GM23338 (cell line): ENCODE results near the gene THBS2. TPM values are rescaled to one million over a fixed set of nuclear protein-coding genes. Genes with fewer than 3 reads are reported as not detected.

Experiments
- ATAC-seq: fragments of 200-7000 bp; cut with Tn5 transposase; 3 replicates; pipeline ENCODE4 v1.9.1; 2020
- DNase-seq: peaks from one replicate; pipeline ENCODE4 v3.0.0-alpha.2; 2015; ENCODE audit warnings: low spot score
- H2AFZ ChIP-seq: fragments of 200-600 bp; sonication (generic); 2 replicates; pipeline ENCODE4 v1.8.0; 2016; ENCODE audit warnings: antibody characterized with exemption, mild to moderate bottlenecking, moderate library complexity
- H3F3A ChIP-seq: fragments of 200-600 bp; sonication (generic); replicated peaks from 2 replicates; pipeline ENCODE4 v1.8.0; 2017; ENCODE audit warnings: antibody characterized with exemption, mixed run types, low read depth
- H3K27ac ChIP-seq: fragments of 200-600 bp; sonication (generic); 2 replicates; pipeline ENCODE4 v1.6.1; 2016; ENCODE audit warnings: low read depth
- H3K27me3 ChIP-seq: fragments of 200-600 bp; sonication (generic); 2 replicates; pipeline ENCODE4 v1.8.0; 2016; ENCODE audit warnings: mild to moderate bottlenecking, mixed run types, moderate library complexity; ENCODE audit not compliant: insufficient read depth
- H3K36me3 ChIP-seq: fragments of 200-600 bp; sonication (generic); 2 replicates; pipeline ENCODE4 v1.8.0; 2016; ENCODE audit warnings: mild to moderate bottlenecking; ENCODE audit not compliant: insufficient read depth
- H3K4me1 ChIP-seq: fragments of 200-600 bp; sonication (generic); 2 replicates; pipeline ENCODE4 v1.8.0; 2016; ENCODE audit warnings: mild to moderate bottlenecking, moderate library complexity; ENCODE audit not compliant: insufficient read depth
- H3K4me2 ChIP-seq: fragments of 200-600 bp; sonication (generic); 2 replicates; pipeline ENCODE4 v1.7.1; 2017; ENCODE audit warnings: mixed run types
- H3K4me3 ChIP-seq: fragments of 200-600 bp; sonication (generic); 2 replicates; pipeline ENCODE4 v1.6.1; 2016; ENCODE audit warnings: mixed run types
- H3K79me2 ChIP-seq: fragments of 200-600 bp; sonication (generic); replicated peaks from 2 replicates; pipeline ENCODE4 v1.8.0; 2017; ENCODE audit warnings: mild to moderate bottlenecking; ENCODE audit not compliant: insufficient read depth
- H3K9me2 ChIP-seq: fragments of 200-600 bp; sonication (generic); 2 replicates; pipeline ENCODE4 v1.8.0; 2017; ENCODE audit not compliant: insufficient read depth
- H4K20me1 ChIP-seq: fragments of 200-600 bp; sonication (generic); replicated peaks from 2 replicates; pipeline ENCODE4 v1.8.0; 2017; ENCODE audit warnings: mild to moderate bottlenecking; ENCODE audit not compliant: insufficient read depth
- H3K27ac Mint-ChIP-seq: 2 replicates; pipeline ENCODE4 v1.8.0; 2020; ENCODE audit warnings: inconsistent platforms, mild to moderate bottlenecking, moderate library complexity, mixed read lengths
- H3K27me3 Mint-ChIP-seq: 3 replicates; pipeline ENCODE4 v1.8.0; 2022; ENCODE audit warnings: low read depth, mild to moderate bottlenecking, moderate library complexity, mixed read lengths, inconsistent platforms; ENCODE audit not compliant: insufficient read depth, poor library complexity
- H3K36me3 Mint-ChIP-seq: 3 replicates; pipeline ENCODE4 v1.8.0; 2021; ENCODE audit warnings: low read depth, mild to moderate bottlenecking, inconsistent platforms, moderate library complexity, mixed read lengths
- H3K4me1 Mint-ChIP-seq: 3 replicates; pipeline ENCODE4 v1.8.0; 2020; ENCODE audit warnings: mild to moderate bottlenecking, inconsistent platforms, mixed read lengths
- H3K4me3 Mint-ChIP-seq: 3 replicates; pipeline ENCODE4 v1.8.0; 2021; ENCODE audit warnings: moderate library complexity, mild to moderate bottlenecking, inconsistent platforms, mixed read lengths
- H3K9me3 Mint-ChIP-seq: 3 replicates; pipeline ENCODE4 v1.8.0; 2020; ENCODE audit warnings: moderate library complexity, mild to moderate bottlenecking, inconsistent platforms, mixed read lengths
- CREB1 ChIP-seq: fragments of 250-450 bp; sonication (Bioruptor Pico); IDR thresholded peaks from 2 replicates; pipeline ENCODE4 v1.5.0; 2020; ENCODE audit warnings: low read depth, mild to moderate bottlenecking, moderate library complexity
- ETS1 ChIP-seq: IDR thresholded peaks from 2 replicates; pipeline ENCODE4 v1.6.1; 2016; ENCODE audit warnings: antibody characterized with exemption
- EZH2phosphoT487 ChIP-seq: fragments of 200-600 bp; sonication (generic); IDR thresholded peaks from one replicate; pipeline ENCODE4 v1.8.1; 2018; ENCODE audit warnings: antibody characterized with exemption; ENCODE audit not compliant: unreplicated experiment
- STAT1 ChIP-seq: IDR thresholded peaks from one replicate; pipeline ENCODE4 v1.6.1; 2016; ENCODE audit warnings: antibody characterized with exemption; ENCODE audit not compliant: unreplicated experiment
- ZNF114 ChIP-seq: fragments of 250-450 bp; sonication (Bioruptor Pico); IDR thresholded peaks from 2 replicates; pipeline ENCODE4 v1.5.0; 2020; ENCODE audit warnings: mild to moderate bottlenecking, moderate library complexity
- polyA plus RNA-seq: library from polyadenylated mRNA; unstranded; fragments of >200 nt; fragmentation: Nextera tagmentation; extraction: Ambion mirVana; gene quantifications from 2 replicates; pipeline ENCODE4 v1.2.1, GENCODE V29; 2016
- total RNA-seq: library from RNA; depleted of rRNA; stranded (reverse); fragments of >200 nt; shearing (Covaris generic); gene quantifications from 2 replicates; pipeline ENCODE4 v1.2.3, GENCODE V29; 2014
- TF ChIP-seq, protein P1 (sequence below): IDR thresholded peaks from one replicate; pipeline ENCODE4 v1.6.1; 2018; ENCODE audit warnings: antibody characterized with exemption; ENCODE audit not compliant: unreplicated experiment
- TF ChIP-seq, protein P2 (sequence below): fragments of 250-450 bp; sonication (Bioruptor Pico); IDR thresholded peaks from 2 replicates; pipeline ENCODE4 v1.5.0; 2020; ENCODE audit warnings: mild to moderate bottlenecking, moderate library complexity

Gene THBS2
- total and polyA plus RNA-seq, 2 experiments from 2014 or later: 7.9 to 44.7 TPM

GRCh38 chr6:169207482-169207881 lies 46.2 kb downstream of the THBS2 start:
- H3K27ac ChIP-seq: no peak overlapping the region
- Mint-ChIP-seq H3K27ac (no peak overlapping the region), H3K36me3 (peaks cover 5% of the 10 kb centered on the region), H3K9me3 (peaks cover 13% of the 10 kb centered on the region), H3K4me3 (no peak overlapping the region), H3K27me3 (peaks cover 3% of the 10 kb centered on the region), H3K4me1 (no peaks in the 10 kb centered on the region)
- no peak overlapping the region for H3K4me3 ChIP-seq
- no peak overlapping the region for H2AFZ ChIP-seq
- no peaks in the 10 kb centered on the region for H3K36me3 ChIP-seq
- H3K4me2 ChIP-seq: no peak overlapping the region
- no peaks in the 10 kb centered on the region for H4K20me1 ChIP-seq
- H3K79me2 ChIP-seq: no peaks in the 10 kb centered on the region
- H3K27me3 ChIP-seq: no peaks in the 10 kb centered on the region
- H3K4me1 ChIP-seq: no peaks in the 10 kb centered on the region
- no peak for TF ChIP-seq CREB1 (CRISPR knock-in tag)
- TF ChIP-seq STAT1: no peak
- no peak for TF ChIP-seq ETS1
- TF ChIP-seq, protein P1, sequence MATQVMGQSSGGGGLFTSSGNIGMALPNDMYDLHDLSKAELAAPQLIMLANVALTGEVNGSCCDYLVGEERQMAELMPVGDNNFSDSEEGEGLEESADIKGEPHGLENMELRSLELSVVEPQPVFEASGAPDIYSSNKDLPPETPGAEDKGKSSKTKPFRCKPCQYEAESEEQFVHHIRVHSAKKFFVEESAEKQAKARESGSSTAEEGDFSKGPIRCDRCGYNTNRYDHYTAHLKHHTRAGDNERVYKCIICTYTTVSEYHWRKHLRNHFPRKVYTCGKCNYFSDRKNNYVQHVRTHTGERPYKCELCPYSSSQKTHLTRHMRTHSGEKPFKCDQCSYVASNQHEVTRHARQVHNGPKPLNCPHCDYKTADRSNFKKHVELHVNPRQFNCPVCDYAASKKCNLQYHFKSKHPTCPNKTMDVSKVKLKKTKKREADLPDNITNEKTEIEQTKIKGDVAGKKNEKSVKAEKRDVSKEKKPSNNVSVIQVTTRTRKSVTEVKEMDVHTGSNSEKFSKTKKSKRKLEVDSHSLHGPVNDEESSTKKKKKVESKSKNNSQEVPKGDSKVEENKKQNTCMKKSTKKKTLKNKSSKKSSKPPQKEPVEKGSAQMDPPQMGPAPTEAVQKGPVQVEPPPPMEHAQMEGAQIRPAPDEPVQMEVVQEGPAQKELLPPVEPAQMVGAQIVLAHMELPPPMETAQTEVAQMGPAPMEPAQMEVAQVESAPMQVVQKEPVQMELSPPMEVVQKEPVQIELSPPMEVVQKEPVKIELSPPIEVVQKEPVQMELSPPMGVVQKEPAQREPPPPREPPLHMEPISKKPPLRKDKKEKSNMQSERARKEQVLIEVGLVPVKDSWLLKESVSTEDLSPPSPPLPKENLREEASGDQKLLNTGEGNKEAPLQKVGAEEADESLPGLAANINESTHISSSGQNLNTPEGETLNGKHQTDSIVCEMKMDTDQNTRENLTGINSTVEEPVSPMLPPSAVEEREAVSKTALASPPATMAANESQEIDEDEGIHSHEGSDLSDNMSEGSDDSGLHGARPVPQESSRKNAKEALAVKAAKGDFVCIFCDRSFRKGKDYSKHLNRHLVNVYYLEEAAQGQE: no peak
- TF ChIP-seq, protein P2, sequence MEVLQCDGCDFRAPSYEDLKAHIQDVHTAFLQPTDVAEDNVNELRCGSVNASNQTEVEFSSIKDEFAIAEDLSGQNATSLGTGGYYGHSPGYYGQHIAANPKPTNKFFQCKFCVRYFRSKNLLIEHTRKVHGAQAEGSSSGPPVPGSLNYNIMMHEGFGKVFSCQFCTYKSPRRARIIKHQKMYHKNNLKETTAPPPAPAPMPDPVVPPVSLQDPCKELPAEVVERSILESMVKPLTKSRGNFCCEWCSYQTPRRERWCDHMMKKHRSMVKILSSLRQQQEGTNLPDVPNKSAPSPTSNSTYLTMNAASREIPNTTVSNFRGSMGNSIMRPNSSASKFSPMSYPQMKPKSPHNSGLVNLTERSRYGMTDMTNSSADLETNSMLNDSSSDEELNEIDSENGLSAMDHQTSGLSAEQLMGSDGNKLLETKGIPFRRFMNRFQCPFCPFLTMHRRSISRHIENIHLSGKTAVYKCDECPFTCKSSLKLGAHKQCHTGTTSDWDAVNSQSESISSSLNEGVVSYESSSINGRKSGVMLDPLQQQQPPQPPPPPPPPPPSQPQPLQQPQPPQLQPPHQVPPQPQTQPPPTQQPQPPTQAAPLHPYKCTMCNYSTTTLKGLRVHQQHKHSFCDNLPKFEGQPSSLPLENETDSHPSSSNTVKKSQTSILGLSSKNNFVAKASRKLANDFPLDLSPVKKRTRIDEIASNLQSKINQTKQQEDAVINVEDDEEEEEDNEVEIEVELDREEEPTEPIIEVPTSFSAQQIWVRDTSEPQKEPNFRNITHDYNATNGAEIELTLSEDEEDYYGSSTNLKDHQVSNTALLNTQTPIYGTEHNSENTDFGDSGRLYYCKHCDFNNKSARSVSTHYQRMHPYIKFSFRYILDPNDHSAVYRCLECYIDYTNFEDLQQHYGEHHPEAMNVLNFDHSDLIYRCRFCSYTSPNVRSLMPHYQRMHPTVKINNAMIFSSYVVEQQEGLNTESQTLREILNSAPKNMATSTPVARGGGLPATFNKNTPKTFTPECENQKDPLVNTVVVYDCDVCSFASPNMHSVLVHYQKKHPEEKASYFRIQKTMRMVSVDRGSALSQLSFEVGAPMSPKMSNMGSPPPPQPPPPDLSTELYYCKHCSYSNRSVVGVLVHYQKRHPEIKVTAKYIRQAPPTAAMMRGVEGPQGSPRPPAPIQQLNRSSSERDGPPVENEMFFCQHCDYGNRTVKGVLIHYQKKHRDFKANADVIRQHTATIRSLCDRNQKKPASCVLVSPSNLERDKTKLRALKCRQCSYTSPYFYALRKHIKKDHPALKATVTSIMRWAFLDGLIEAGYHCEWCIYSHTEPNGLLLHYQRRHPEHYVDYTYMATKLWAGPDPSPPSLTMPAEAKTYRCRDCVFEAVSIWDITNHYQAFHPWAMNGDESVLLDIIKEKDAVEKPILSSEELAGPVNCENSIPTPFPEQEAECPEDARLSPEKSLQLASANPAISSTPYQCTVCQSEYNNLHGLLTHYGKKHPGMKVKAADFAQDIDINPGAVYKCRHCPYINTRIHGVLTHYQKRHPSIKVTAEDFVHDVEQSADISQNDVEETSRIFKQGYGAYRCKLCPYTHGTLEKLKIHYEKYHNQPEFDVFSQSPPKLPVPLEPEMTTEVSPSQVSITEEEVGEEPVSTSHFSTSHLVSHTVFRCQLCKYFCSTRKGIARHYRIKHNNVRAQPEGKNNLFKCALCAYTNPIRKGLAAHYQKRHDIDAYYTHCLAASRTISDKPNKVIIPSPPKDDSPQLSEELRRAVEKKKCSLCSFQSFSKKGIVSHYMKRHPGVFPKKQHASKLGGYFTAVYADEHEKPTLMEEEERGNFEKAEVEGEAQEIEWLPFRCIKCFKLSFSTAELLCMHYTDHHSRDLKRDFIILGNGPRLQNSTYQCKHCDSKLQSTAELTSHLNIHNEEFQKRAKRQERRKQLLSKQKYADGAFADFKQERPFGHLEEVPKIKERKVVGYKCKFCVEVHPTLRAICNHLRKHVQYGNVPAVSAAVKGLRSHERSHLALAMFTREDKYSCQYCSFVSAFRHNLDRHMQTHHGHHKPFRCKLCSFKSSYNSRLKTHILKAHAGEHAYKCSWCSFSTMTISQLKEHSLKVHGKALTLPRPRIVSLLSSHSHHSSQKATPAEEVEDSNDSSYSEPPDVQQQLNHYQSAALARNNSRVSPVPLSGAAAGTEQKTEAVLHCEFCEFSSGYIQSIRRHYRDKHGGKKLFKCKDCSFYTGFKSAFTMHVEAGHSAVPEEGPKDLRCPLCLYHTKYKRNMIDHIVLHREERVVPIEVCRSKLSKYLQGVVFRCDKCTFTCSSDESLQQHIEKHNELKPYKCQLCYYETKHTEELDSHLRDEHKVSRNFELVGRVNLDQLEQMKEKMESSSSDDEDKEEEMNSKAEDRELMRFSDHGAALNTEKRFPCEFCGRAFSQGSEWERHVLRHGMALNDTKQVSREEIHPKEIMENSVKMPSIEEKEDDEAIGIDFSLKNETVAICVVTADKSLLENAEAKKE (CRISPR knock-in tag): no peak
- TF ChIP-seq ZNF114 (CRISPR knock-in tag): no peak
- TF ChIP-seq EZH2phosphoT487: no peak
- DNase-seq (no peak), ATAC-seq (no peak)
- peaks cover 5% of the 10 kb centered on the region; the same call in 1 of the 2 replicates for H3K9me2 ChIP-seq
- no peaks in the 10 kb centered on the region for H3F3A ChIP-seq
